ENCODE data around the gene HEATR5A.

HEATR5A gene

GRCh38 chr14:31403707-31404106, 16.6 kb downstream of the HEATR5A start:
- TF ChIP-seq CTCF (IDR thresholded peaks at IDR 0.05; ENCODE audit: insufficient read depth, low read depth, low read length, missing control alignments): no peak
- DNase-seq (ENCODE audit: low read depth): no peak
- no peak overlapping the region for H3K4me3 ChIP-seq (ENCODE audit: low read depth, low read length)

GRCh38 chr14:31402764-31403439, 17.4 kb downstream of the HEATR5A start:
- H3K4me3 ChIP-seq (ENCODE audit: low read depth, low read length): no peak overlapping the region
- no peak for TF ChIP-seq CTCF (IDR thresholded peaks at IDR 0.05; ENCODE audit: insufficient read depth, low read depth, low read length, missing control alignments)
- DNase-seq (ENCODE audit: low read depth): no peak

GRCh38 chr14:31401369-31401932, 18.9 kb downstream of the HEATR5A start:
- no peak overlapping the region for H3K4me3 ChIP-seq (ENCODE audit: low read depth, low read length)
- no peak for DNase-seq (ENCODE audit: low read depth)
- no peak for TF ChIP-seq CTCF (IDR thresholded peaks at IDR 0.05; ENCODE audit: insufficient read depth, low read depth, low read length, missing control alignments)

- DNase-seq (ENCODE audit: low read depth): peak; percentile 9
- H3K4me3 ChIP-seq (ENCODE audit: low read depth, low read length): no peak overlapping the region
- no peak for TF ChIP-seq CTCF (IDR thresholded peaks at IDR 0.05; ENCODE audit: insufficient read depth, low read depth, low read length, missing control alignments)
Measured at GRCh38 chr14:31400031-31400638, 20.2 kb downstream of the HEATR5A start.

GRCh38 chr14:31395572-31396205, 24.7 kb downstream of the HEATR5A start:
- H3K4me3 ChIP-seq (ENCODE audit: low read depth, low read length): no peak overlapping the region
- TF ChIP-seq CTCF (IDR thresholded peaks at IDR 0.05; ENCODE audit: insufficient read depth, low read depth, low read length, missing control alignments): no peak
- DNase-seq (ENCODE audit: low read depth): no peak

GRCh38 chr14:31395119-31395518, 25.2 kb downstream of the HEATR5A start:
- no peak for DNase-seq (ENCODE audit: low read depth)
- no peak for TF ChIP-seq CTCF (IDR thresholded peaks at IDR 0.05; ENCODE audit: insufficient read depth, low read depth, low read length, missing control alignments)
- no peak overlapping the region for H3K4me3 ChIP-seq (ENCODE audit: low read depth, low read length)

Measured in GM12865 (cell line).